GM19452 (cell line): ENCODE measurements around the gene TRIM7.
"Not testable (repeated sequence)": the region's sequence is repeated elsewhere in the genome, so short reads cannot be mapped to it uniquely, and the experiment has no call there.

ENCODE experiments used
- ATAC-seq: cut with Tn5 transposase; IDR thresholded peaks from one replicate; pipeline ENCODE4 v1.9.1; 2021; ENCODE audit not compliant: unreplicated experiment

Gene TRIM7

DNA sequence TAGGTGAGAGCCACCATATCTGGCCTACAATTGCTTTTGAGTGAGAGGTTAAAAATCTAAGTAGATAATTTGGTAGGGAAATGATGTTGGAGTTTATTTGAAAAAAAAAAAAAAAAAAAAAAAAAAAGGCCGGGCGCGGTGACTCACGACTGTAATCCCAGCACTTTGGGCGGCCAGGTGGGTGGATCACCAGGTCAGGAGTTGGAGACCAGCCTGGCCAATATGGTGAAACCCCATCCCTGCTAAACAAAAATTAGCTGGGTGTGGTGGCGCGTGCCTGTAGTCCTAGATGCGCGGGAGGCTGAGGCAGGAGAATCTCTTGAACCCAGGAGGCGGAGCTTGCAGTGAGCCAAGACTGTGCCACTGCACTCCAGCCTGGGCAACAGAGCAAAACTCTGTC, 9.3 kb upstream of the TRIM7 start:
- not testable (repeated sequence) for ATAC-seq

DNA sequence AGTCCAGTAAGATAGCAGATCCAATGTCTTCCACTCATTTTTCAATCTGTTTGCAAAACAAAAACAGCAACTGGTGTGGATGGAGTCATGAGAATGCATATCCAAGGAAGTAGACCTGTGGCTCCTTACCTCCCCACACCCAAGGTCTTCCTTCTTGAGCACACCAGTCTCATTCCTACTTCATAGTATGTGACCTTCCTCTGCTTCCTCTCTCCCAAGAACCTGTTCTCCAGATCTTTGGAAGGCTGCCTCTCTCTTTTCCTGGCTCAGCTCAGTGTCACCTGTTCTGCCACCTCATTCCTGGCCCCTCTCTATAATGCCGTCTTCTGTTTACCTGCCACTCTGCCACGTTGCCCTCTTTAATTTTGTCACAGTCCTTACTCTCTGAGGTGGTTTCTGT, 7.9 kb upstream of the TRIM7 start:
- ATAC-seq = no peak

DNA sequence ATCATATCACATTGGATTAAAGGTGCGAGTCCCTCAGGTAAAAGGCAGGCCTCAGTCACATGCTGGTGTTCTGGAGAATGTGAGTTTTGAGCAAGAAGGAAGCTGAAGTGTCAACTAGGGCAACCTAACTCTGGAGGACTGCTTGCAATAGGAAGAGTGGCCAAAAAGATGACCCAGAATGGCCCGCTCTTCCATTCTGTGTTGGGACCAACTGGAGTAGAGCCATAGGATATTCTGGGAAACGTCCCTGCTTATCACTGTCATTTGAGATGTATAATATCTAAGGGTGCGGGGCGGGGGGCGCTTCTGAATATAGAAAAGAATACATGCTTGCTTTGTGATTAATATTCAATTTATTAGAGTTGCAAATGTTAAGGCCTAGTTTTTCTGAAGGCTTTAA, 7.1 kb upstream of the TRIM7 start:
- no peak for ATAC-seq

DNA sequence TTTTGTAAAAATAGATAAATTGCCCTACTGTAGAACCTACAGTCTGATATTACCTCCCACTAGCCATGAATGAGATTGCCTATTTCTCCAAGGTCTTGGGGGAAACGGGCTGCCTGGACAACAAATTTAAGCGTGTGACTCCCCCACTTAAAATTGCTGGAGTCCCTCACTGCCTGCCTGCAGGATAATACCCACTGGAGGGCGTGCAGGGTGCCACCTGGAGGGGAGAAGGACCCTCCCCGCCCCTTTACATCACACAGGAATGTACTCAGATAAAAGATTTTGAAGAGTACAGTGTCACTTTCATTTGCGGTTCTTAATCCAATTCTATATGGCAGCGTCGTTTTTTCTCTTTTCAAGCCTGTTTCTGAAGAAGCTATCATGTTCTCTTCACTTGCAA, 6.2 kb upstream of the TRIM7 start:
- ATAC-seq = no peak

DNA sequence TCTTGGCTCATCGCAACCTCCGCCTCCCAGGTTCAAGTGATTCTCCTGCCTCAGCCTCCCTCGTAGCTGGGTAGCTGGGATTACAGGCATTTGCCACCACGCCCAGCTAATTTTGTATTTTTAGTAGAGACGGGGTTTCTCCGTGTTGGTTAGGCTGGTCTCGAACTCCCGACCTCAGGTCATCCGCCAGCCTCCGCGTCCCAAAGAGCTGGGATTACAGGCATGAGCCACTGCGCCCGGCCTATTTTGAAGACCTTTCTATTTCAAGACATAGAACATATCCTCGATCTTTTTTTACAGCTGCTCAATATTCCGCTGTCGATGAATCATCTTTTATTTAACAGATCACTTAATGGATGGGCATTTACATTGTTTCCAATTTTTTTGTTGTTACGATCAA, 5.7 kb upstream of the TRIM7 start:
- not testable (repeated sequence) for ATAC-seq

DNA sequence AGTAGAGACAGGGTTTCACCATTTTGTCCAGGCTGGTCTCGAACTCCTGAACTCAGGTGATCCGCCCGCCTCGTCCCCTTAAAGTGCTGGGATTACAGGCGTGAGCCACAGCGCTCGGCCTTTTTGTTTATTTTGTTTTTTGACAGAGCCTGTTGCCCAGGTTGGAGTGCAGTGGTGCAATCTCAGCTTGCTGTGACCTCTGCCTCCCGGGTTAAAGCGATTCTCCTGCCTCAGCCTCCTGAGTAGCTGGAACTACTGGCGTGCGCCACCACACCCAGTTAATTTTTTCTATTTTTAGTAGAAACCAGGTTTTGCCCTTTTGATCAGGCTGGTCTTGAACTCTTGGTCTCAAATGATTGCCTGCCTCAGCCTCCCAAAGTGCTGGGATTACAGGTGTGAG, 5.2 kb upstream of the TRIM7 start:
- ATAC-seq = not testable (repeated sequence)

DNA sequence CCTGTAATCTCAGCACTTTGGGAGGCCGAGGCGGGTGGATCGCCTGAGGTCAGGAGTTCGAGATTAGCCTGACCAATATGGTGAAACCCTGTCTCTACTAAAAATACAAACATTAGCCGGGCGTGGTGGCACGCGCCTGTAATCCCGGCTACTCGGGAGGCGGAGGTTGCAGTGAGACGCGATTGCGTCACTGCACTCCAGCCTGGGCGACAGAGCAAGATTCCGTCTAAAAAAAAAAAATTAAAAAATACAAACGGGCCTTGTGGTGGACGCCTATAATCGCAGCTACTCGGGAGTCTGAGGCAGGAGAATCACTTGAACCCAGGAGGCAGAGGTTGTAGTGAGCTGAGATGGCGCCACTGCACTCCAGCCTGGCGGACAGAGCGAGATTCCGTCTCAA, 4.0 kb upstream of the TRIM7 start:
- not testable (repeated sequence) for ATAC-seq

DNA sequence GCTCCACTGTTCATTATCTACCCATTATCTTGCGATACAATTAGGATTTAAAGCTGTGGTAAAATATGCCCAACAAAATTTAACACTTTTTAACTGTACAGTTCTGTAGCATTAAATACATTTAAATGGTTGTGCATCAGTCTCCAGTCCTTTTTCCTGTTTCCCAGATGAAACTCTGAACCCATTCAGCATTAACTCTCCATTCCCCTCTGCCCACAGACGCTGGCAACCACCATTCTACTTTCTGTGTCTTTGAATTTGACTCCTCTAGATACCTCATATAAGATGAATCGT, 2.9 kb upstream of the TRIM7 start:
- no peak for ATAC-seq

DNA sequence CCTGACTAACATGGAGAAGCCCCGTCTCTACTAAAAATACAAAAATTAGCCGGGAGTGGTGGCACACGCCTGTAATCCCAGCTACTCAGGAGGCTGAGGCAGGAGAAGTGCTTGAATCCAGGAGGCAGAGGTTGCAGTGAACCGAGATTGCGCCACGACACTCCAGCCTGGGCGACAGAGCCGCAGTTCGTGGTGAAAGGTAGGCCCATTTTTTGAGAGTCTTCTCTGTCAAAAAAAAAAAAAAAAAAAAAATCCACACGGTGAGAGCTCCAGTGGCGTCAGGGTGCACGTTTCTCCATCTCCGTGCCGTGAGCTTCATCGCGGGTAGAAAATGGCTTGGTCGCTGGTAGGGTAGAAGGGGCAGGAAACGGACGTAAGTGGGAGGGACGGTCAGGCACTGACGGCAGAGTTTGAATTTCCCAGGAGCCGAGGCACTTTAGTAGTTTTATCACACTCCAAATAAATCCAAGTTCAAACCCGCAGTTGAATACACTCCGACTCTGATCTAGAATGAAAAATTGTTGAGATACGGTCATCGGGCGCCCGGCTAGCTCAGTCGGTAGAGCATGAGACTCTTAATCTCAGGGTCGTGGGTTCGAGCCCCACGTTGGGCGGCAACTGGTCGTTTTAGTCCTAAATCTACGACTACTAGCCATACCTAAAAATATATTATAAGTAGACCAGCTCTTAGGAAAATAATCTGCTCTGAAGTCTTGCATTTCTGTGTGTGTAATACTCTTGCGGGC, 2.4 kb upstream of the TRIM7 start:
- ATAC-seq = peak; percentile 29

DNA sequence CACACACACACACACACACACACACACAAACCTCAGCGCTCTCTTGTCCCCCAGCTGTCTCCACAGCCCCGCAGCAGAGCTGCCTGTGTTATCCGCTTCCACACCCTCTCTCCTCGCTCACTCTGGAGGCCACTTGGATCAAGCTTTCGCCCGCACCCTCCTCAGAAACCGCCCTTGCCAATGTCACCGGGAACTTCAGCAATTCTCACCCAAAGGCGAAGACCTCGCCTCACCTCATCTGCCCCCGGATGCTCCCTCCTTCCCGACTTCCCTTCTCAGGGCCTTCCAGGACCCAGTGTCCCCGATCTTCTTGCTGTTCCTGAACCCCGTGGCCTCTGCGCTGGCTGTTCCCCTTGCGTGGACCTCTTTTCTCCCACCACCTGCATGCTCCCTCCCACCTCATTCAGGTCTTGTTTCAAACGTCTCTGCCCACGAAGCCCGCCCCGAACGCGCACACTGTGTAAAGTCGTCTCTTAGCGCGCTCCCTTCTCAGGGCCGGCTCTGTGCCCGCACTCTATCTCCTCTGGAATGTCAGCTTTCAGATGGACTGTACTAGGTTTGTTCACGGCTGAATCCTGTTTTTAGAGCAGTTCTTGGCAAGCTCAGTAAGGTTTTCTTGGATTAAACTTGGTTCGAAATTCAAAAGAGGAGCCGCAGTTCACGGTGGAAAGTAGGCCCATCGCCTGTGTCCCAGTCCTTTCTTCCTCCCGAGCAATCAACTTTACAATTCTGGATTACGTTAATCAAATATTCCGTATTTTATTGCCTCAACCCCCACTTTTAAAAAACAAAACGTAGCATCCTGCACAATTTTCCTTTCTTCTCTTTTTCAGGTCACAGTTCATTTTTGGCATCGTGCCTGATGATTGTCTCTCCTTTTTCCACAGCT, 1.0 kb upstream of the TRIM7 start:
- ATAC-seq = no peak

DNA sequence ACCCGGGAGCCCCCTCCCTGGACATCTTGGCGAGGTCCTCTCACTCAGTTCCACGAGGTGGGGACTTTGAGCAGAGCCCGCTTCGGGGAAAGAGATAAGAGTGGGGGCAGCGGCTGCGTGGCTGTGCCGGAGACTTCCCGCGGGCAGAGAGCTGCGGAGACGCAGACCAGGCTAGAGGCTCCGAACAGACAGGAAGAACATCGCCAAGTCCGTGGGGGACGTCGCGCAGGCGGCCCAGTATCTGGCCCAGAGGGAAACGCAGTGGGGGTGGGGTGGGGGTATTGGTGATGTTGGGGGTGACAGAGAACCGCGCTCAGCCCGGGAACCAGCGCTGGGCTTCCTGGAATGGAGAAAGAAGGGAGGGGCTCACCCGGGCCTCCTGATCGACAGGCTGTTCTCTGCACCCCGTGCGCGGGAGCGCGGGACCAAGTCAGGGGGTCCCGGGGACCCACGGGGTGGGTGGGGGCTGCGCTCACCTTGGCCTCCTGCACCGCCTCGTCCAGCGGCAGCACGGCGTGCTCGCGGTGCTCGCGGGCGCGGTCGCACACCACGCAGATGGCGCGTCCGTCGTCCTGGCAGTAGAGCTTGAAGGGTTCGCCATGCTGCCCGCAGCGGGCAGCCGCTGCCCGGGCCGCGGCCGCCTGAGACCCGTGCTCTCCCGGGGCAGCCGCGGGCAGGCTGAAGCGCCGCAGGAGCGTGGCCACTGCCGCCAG, 727 bp downstream of the TRIM7 start:
- ATAC-seq = no peak

DNA sequence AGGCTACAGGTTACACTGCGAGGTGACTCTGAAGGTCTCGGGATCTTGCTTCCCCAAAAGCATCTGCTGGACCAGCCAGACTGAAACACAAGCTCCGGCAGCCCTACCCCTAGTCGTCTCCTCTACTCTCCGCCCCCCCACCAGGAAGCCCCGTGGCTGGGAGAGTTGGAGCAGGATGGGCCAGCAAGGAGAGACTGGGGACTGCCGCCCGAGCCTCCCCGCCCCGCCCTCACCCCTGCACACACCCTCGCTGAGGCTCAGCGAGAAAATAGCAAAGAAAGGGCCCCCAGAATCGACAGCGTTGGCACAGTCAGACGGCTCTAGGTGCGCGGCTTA, 1.3 kb downstream of the TRIM7 start:
- no peak for ATAC-seq

DNA sequence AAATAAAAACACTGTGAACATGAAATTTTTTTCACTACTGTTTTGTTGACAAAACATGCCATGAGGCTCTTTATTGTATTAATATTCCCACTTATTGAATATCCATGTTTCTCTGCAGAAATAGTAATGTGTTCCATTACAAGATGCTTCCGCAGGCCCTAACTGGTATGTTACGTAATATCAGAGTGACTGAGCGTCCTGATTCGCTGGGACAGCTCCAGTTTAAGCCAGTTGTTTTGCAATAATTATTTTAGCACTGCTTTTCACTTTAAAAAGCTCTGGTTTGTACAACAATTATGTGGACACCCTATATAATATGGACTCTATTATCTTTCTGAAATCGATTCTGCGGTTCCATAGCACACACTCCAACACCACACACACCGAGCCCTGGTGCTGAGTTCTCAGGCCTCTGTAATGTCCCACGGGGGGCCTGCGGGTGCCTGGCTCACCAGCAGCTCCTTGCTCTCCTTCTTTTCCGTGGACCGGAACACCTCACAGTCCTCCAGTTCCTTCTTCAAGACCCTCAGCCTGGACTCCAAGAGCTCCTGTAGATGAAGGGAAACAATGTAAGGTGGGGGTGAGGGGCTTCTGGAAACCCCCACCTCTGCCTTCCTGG, 1.8 kb downstream of the TRIM7 start:
- no peak for ATAC-seq

DNA sequence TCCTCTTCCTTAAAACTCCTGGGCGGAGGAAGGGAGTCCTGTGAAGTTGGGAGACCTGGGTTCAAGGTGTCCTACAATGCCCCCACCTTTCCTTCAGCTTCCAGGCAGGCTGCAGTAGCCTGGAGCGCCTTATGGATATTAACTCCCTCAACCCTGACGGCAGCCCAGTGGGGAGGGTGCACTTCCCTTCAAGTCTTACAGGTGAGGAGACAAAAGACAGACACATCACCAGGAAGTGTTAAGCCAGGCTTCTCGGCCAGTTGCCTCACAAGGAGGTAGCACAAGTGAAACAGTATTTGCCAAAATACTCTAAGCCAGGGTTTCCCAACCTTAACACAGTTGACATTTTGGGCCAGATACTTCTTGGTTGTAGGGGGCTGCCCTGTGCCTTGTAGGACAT, 4.2 kb downstream of the TRIM7 start:
- ATAC-seq = no peak

DNA sequence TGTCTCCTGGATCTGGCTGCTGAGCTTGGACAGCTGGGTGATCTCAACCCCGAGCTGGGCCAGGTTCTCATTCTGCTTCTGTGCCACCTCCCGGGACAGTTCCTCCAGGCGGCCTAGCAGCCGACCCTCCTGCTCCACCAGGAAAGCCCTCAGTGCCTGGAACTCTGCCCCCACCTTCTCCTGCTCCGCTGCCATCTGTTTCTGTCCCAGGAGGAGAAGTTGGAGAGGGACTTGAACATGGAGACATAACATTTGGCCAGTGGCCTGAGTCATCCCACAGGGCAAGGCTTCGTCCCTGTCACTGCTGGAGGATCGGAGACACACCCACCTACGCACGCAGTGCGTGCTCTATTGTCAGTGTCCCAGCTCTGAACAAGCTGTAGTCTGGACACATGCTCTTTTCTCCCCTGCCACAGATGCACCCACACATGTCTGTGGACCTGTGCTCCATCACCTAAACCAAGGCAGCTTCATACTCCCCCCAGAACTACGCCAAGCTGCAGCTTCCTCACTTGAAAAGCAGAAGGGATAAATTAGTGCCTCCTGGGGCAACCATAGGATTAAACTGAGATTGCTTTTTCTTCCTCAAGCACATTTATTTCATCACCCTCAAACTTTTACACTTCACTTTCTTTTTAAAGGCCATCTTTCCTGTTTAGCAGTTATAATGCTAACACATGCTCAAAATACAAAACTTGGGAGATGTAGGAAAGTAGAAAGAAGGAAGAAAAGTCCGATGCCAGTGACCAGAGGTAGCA, 4.9 kb downstream of the TRIM7 start:
- no peak for ATAC-seq

DNA sequence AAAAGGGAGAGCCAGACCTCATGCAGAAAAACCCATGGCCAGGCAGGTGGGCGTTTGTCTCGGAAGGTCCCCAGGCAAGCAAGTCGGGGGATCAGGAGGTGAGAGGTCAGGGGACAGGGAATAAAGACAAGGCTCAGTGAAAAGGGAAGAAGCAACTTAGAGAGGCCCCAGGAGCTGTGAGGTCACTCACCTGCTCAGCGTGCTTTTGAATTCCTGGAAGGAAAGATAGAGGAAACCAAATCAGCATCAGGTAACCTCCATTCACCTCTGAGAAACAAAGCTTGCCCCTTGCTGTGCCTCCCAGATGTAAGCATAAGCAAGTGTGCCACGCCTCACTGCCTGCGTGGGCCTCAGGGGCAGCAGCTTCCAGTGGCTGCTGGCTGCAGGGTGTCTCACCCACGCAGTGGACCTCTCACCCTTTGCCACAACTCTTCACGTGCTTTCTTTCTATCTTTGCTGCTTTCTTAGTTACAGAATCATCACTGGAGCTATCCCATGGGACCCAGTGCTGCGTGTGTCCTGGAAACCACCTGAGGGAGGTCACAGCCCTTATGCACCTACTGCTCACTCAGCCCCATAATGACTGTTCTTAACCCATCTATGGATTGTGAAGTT, 6.0 kb downstream of the TRIM7 start:
- peak; percentile 80 for ATAC-seq

DNA sequence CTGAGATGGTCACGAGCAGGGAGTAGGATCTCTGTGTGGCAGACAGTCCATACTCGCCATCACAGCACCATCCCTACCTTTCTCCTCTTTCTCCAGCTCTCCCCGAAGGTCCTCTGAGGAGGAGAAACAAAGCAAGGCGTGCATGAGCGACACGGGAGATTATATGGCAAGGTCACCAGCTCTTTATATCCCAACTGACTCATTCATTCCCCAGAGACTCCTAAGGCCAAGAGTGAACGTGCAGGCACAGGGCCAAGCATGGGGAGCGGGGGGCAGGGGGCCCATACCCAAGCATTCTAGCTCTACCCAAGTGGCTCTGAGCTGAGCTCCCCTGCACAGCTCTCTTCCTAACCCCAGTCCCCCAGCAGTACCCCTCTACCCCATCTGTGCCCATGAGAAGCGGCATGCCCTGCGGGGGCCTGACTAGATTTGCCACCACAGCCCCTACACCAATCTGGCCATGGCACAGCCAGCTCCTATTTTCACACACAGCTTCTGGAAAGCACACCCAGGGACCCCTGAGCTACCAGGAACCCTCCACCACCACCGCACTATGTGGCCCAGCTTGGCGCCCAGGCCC, 6.8 kb downstream of the TRIM7 start:
- ATAC-seq = no peak

DNA sequence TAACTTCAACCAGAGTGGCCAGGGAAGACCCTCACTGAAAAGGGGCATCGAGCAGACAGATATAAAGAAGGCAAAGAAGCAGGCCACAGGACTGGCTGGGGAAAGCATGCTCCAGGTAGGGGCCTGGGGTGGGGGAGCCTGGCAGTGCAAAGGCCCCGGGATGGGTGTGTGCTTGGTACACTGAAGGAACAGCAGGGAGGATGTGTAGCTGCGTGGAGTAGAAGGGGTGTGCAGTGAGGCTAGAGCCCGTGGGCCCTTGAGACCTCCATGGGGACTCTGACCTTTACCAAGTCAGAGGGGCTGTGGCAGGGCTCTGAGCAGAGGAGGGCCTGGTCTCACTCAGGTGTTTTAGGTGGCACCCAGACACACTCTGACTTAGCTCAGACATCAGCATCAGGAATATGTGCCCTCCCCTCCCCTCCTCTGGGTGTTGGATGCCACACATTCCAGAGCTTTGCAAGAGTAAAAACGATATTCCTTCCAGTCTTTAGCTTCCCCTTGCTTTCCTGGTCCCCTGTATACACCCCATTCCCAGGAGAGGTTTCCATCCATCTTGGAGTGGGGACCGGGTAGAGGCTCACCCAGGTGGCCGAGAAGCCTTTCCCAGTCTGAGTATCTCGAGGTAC, 7.6 kb downstream of the TRIM7 start:
- ATAC-seq = no peak

DNA sequence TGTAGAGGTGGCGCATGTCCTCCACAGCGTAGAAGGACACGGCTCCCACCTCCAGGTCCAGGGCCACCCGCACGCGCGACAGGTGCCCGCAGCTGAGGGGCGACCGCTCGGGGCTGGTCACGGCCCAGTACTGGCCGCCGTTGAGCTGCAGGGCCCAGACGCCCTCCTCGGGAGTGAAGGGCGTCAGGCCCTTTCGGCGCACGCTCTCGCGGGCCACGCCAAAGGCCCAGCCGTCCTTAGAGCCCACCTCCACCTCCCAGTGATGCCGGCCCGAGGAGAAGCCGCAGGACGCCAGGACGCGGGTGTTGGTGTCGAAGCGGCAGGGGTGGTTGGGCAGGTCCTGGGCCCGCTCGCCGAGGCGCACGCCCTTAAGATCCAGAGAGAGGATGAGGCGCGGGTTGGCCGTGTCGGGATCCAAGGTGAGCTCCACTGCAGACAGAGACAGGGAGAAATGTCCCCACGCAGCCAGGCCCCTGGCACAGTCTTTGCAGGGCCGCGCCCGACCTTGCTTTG, 9.7 kb downstream of the TRIM7 start:
- ATAC-seq = no peak
